Measurements from ENCODE around the gene TAS2R60.
"Not testable (repeated sequence)": the region's sequence is repeated elsewhere in the genome, so short reads cannot be mapped to it uniquely, and the experiment has no call there.

Gene TAS2R60

DNA sequence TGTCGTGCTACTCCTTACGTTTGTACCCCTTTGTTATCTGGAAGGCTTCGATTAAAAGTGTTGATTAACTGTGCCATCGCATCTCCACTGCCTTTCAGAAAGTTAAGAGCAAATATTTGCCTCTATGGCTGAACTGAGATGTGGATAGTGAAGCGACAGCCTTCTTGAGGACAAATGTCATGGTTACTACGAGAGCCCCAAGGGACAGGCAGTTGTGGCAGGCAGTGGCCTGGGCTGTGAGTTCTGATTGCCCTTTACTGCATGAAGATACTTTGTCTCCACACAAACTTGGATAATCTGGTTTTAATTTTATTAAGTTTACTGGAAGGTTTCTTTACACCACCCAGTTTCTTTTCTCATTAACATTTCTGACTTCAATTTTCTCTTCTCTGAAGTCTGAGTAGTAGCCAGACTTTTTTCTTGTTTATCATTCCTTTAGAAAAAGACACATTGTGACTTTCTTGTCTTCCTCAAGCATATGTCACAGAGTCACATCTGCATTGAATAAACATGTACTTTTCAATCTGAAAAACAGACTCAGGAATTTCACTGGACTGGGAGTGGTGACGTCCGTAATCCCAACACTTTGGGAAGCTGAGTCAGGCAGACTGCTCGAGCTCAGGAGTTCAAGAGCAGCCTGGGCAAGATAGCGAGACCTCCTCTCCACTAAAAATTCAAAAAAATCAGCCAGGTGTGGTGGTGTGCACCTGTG, 36.0 kb downstream of the TAS2R60 start:
- peak; percentile 44 for DNase-seq (ENCODE audit: low spot score)

DNA sequence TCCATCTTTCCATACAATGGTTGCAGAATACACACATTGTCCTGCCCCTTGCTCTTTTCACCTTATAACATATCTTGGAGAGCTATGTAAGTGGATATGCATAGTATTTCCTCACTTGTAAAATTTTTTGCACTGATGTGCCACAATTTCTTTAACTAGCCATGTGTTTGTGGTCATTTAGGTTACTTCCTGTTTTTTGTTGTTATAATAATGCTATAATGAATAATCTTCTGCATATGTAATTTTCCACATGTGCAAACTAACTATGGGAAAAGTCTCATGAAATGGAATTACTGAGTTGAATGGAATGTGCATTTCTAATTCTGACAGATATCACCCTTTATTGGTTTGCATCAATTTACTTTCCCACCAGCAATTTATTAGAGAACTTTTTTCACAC, 37.2 kb downstream of the TAS2R60 start:
- DNase-seq (ENCODE audit: low spot score), result no peak

DNA sequence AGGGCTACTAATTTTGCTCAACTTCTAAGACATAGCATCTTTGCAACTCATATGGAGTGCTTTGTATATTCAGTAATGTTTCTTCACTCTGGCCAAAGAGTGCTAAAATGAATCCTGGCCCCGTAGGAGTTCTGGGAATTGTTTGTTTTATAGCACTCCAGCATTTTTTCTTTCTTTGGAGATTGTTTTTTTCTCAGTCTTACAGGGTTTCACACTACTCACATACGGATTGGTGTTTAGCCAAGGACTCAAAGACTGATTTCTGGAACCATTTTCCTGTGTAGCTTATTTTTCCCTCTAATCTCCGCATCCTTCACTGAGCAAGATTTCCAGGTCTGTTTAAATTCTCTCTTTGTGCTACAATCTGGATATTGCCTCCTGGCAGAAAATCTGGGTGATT, 40.9 kb downstream of the TAS2R60 start:
- DNase-seq (ENCODE audit: low spot score), result no peak

DNA sequence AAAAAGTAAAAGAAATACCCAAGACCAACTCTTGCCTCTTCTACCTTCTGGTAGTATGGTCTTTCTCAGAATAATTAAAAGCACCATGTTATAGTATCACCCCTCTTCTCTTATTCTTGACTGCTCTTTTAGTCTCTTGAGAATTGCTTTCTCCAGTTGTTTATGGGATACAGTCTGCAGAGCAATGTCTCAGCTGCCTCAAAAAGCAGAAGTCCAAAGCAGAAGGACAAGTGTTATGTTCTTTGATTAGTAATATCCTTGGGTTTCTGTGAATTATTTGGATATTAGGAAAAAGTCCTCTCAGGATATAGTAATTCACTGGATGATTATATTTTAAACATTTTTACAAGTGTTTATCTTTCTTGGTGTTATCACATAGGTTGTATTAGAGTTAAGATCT, 41.8 kb downstream of the TAS2R60 start:
- no peak for DNase-seq (ENCODE audit: low spot score)

DNA sequence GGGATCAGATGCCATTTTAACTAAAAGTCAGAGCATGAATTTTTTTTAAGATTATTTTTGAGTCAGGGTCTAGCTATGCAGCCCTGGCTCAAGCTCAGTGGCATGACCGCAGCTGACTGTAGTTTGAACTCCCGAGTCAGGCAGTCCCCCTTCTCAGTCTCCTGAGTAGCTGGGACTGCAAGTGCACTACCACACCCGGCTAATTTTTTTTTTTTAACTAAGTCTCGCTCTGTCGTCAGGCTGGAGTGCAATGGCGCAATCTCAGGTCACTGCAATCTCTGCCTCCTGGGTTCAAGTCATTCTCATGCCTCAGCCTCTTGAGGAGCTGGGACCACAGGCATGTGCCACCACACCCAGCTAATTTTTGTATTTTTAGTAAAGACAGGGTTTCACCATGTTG, 42.2 kb downstream of the TAS2R60 start:
- peak; percentile 23 for DNase-seq (ENCODE audit: low spot score)

DNA sequence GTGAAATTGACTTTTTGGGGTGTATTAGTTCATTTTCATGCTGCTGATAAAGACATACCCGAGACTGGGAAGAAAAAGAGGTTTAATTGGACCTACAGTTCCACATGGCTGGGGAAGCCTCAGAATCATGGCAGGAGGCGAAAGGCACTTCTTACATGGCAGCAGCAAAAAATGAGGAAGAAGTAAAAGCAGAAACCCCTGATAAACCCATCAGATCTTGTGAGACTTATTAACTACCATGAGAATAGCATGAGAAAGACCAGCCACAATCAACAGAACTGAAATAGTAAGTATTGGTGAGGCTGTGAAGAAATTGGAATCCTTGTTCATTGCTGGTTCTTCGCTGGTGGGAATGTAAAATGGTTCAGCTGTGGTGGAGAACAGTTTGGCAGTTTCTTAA, 43.0 kb downstream of the TAS2R60 start:
- DNase-seq (ENCODE audit: low spot score), result not testable (repeated sequence)

DNA sequence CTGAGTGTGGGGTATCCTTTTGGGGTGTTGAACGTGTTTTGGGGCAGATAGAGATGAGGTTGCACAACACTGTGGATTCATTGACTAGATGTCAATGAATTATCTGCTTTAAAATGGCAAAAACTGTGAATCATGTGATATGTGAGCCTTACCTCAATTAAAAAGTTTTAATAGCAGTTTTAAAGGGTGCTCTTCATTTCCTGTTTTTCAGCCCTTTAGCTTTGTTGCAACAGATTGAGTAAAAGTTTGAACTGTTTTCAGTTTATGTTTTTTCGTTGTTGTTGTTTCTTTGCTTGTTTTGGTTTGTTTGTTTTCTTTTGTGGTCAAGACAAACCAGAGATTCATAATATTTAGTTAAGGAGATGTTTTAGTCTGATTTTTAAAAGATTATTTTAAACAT, 43.8 kb downstream of the TAS2R60 start:
- DNase-seq (ENCODE audit: low spot score), result no peak

DNA sequence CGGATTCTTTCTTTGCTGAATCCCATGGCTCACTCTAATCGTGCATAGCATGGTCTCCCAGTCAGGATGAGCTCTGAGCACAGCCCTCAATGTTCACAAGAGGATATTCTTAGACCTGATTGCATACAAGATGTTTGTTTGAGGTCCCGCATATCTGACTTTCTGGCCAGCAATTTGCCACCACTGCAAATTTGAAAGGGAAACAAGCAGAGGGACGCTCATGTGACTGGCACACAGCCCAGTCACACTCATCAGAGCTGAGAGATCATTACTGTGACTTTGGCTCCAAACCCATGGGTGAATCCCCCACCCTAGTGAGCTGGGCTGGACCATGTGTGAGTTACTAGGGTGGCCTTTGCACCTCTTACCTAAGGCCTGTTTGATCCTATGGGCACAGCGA, 44.3 kb downstream of the TAS2R60 start:
- DNase-seq (ENCODE audit: low spot score), result peak; percentile 31

DNA sequence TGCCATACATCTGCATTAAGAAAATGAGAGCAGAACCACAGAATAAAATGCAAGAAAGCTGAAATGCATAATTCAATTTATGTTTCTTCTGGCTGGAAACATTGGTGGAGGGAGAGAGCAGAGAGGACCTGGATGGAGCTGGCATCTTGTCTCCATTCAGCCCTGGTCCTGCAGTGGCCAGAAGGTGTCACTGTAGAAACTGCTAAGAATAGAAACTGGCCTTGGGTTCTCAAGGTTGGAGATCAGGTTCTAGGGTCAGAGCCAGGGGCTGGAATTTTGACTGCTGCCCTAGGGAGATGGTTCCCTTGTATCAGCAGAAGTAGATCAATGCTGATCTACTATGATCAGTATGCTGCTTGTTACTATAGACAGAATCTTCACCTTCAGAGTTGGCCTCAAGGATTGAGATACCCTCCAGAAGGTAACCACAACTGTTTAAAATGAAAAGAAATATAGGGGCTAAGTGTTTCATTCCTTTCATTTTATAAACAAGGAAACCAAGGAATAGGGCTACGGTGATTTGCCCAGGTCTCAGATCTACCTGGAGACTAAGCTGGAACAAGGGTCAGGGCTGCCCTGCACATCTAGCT, 47.6 kb downstream of the TAS2R60 start:
- DNase-seq (ENCODE audit: low spot score), result peak; percentile 37

DNA sequence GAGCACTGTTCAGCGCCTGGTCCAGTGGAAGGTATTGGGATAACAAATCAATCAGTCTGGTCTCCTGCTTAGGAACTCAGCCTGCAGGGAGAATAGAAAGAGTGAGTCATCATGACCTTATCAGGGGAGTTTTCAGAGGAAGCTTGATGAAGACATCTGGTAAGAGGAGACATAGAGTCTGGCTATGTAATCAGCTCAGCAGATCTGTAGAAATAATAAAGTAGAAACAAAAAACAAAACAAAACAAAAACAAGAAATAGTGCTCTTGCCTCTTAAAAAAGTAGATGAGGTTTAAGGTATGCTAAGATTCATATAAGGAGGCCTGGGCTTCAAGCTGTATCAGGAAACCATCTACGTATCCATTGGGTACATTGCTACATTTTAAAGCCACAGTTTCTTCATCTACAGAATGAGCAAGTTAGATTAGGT, 48.8 kb downstream of the TAS2R60 start:
- peak; percentile 62 for DNase-seq (ENCODE audit: low spot score)

DNA sequence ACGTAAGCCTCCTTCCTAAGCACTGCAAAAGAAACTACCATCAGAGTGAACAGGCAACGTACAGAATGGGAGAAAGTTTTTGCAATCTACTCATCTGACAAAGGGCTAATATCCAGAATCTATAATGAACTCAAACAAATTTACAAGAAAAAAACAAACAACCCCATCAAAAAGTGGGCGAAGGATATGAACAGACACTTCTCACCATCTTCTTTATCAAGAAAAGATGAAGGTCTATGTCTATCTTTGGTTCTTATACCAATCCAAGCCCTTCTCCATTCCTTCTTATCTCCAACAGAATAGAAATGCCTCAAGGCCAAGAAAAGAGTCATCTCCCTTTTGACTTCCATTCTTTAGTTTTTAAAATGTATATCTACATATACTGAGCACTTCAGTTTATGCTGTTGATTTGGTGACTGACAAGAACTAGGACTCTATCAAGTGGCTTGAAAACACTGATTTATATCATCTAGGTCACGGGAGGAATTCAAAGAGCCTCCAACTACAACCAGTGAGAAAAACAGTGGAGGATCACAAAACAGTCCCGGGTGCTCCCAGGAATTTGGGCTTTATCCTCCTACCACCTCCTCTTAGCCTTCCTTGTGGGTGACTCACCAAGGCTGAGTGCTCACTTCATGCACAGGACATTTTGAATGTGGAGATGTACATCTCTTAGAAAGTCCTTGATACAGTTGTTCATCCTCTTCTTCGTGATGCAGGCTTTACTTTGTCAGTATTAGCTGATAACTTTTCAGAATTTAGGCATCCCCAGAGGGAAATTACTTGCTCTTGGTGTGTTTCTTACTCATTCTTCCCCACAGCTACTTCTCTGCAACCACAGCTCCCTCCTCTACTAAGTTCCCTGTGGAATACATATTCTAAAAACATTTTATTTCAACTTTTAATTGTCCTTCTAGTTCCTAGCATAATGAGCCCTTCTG, 49.8 kb downstream of the TAS2R60 start:
- peak; percentile 50 for DNase-seq (ENCODE audit: low spot score)

DNA sequence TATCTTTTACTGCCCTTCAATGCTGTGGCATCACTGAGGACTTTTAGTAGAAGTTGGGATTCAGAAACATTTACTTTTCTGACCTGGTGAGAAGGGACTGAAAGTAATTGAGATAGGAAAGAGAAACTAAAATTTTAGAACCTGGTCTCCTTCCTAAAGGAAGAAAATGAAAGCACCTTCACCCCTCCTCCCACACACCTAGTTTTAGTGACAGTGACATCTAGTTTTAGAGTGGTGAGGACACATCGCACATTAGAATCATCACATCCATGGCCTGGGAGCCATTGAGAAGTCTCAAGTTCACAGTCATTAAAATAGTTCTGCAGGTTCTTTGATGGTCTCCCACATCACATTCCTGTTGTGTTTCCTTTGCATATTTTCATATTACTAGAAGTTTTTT, 50.5 kb downstream of the TAS2R60 start:
- no peak for DNase-seq (ENCODE audit: low spot score)

All from AG20443 (cell line).